ENCODE results near the gene POU2F3.

DNA sequence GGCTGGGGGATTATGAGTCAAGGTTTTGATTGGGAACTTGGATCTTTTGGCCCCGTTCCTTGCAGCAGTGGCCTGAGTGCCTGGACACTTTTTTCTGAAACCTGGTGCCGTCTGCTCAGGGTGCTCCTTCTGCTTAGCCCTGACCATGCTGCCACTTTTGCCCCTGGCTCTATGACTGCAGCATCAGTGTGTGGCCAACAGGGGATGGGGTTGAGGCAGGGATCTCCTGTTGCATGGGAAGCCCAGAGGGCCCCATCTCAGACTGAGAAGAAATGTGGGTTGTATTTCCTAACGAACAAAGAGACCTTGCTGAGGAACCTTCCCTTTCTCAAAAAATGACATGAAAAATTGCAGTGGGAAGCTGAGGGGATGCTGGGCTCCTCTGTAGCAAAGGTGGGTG is 18.7 kb downstream of the POU2F3 start:
- TF ChIP-seq EZH2 (IDR thresholded peaks at IDR 0.05; ENCODE audit: insufficient read depth, poor library complexity, severe bottlenecking): no peak
- no peak for TF ChIP-seq EZH2phosphoT487 (IDR thresholded peaks at IDR 0.05; ENCODE audit: insufficient read depth, low read depth)
